AG09309 (cell line): ENCODE results near the gene SH3BP5L.

Experiments used
- DNase-seq: peaks from one replicate; pipeline ENCODE4 v3.0.0-alpha.2; 2010; ENCODE audit warnings: low read depth
- H3K4me3 ChIP-seq: 2 replicates; pipeline ENCODE4 v1.5.1; 2011; ENCODE audit warnings: mild to moderate bottlenecking, low read depth, low read length, moderate library complexity; ENCODE audit not compliant: control insufficient read depth
- CTCF ChIP-seq: IDR thresholded peaks from 2 replicates; pipeline ENCODE4 v1.5.1; 2011; ENCODE audit warnings: mild to moderate bottlenecking, low read depth, low read length, inconsistent platforms; ENCODE audit not compliant: insufficient read depth, control insufficient read depth; ENCODE audit errors: missing control alignments

Gene SH3BP5L

GRCh38 chr1:248851390-248851789 lies 25.7 kb upstream of the SH3BP5L start:
- no peak for DNase-seq
- TF ChIP-seq CTCF: no peak
- H3K4me3 ChIP-seq: no peak overlapping the region

- H3K4me3 ChIP-seq: no peak overlapping the region
- DNase-seq: no peak
- TF ChIP-seq CTCF: no peak
Measured at GRCh38 chr1:248850536-248851251, 25.0 kb upstream of the SH3BP5L start.

GRCh38 chr1:248850124-248850523 lies 24.4 kb upstream of the SH3BP5L start:
- no peak overlapping the region for H3K4me3 ChIP-seq
- DNase-seq: no peak
- no peak for TF ChIP-seq CTCF

- TF ChIP-seq CTCF: no peak
- H3K4me3 ChIP-seq: no peak overlapping the region
Measured at GRCh38 chr1:248849637-248850036, 23.9 kb upstream of the SH3BP5L start.

GRCh38 chr1:248849152-248849551 lies 23.4 kb upstream of the SH3BP5L start:
- DNase-seq: no peak
- H3K4me3 ChIP-seq: no peak overlapping the region
- TF ChIP-seq CTCF: no peak

More at GRCh38 chr1:248849637-248850036, 23.9 kb upstream of the SH3BP5L start:
- DNase-seq: no peak

GRCh38 chr1:248848602-248849001 lies 22.9 kb upstream of the SH3BP5L start:
- no peak for TF ChIP-seq CTCF
- DNase-seq: no peak
- no peak overlapping the region for H3K4me3 ChIP-seq

- H3K4me3 ChIP-seq: no peak overlapping the region
- no peak for TF ChIP-seq CTCF
- DNase-seq: no peak
Measured at GRCh38 chr1:248847956-248848561, 22.3 kb upstream of the SH3BP5L start.
